ENCODE results near the gene OR5C1.

OR5C1 gene

GRCh38 chr9:122788831-122789230, at the start of gene OR5C1:
Gene OR5C1 (plus strand): TSS chr9:122788933. CDS start chr9:122788933, 0 bp downstream.
- no peak for DNase-seq (ENCODE audit: low read depth)
- no peak within 1 kb of the TSS for H3K4me3 ChIP-seq (ENCODE audit: low read length)
- no peak for TF ChIP-seq CTCF (IDR thresholded peaks at IDR 0.05; ENCODE audit: insufficient read depth, low read depth, low read length, missing control alignments)

DNA sequence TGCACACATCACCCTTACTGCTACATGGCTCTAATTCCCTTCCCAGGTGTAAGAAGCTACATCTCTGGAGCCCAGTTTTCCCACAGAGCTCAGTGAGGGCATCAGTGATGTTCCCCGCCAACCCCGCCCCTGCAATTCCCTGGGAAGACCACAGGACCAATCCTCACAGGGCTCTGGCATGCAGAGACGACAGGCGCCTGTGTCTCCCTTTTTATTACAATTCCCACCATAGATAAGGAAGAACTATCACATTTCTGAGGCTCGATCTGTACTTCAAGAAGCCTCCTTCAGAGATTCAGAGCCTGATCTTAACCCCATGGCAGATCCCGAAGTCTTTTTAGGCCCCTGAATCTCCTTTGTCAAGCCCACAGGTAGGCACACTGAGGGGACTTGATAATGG, 46.7 kb upstream of the OR5C1 start, which contains the start of gene OR1L6:
Gene OR1L6 (plus strand): TSS at position 301 of the 400 bp plus-strand sequence. CDS start 7,545 bp downstream, outside the sequence.
- no peak for TF ChIP-seq CTCF (IDR thresholded peaks at IDR 0.05; ENCODE audit: insufficient read depth, low read depth, low read length, missing control alignments)
- no peak for DNase-seq (ENCODE audit: low read depth)
- H3K4me3 ChIP-seq (ENCODE audit: low read length): no peak within 1 kb of the TSS

DNA sequence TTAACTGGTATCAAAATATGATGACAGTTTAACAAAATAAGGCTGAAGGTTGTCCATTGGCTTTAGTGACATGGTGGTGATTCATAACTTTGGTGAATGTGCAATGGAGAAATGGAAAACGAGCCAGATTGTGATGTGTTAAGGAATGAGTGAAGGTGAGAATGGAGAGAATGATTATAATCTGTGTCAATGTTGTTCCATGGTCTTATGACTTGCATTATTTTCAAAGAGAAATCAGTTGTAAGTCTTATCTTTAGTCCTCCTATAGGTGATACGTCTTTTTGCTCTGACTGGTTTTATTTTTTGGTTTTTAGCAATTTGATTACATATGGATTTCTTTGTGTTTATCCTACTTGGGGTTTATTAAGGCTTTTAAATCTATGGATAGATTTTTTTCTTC, 33.9 kb upstream of the OR5C1 start:
- no peak for TF ChIP-seq CTCF (IDR thresholded peaks at IDR 0.05; ENCODE audit: insufficient read depth, low read depth, low read length, missing control alignments)
- H3K4me3 ChIP-seq (ENCODE audit: low read length): no peak overlapping the region
- no peak for DNase-seq (ENCODE audit: low read depth)

DNA sequence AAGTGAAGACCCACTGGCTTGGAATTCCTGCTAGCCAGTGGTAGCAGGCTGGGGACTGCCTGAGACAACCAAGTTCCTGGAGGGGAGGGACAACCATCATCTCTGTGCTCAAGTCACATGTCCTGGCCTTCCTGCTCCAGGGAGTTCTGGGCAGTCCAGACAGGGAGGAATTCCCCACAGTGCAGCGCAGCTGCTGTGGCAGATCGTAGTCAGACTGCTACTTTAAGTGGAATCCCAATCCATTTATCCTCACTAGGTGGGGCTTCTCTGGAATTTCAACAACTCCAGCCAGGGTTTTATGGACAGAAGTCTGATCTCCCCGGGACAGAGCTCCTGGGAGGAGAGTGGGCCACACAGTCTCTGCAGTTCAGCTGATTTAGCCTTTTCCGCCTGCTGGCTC, 20.9 kb upstream of the OR5C1 start:
- no peak for DNase-seq (ENCODE audit: low read depth)
- no peak for TF ChIP-seq CTCF (IDR thresholded peaks at IDR 0.05; ENCODE audit: insufficient read depth, low read depth, low read length, missing control alignments)
- H3K4me3 ChIP-seq (ENCODE audit: low read length): no peak overlapping the region

DNA sequence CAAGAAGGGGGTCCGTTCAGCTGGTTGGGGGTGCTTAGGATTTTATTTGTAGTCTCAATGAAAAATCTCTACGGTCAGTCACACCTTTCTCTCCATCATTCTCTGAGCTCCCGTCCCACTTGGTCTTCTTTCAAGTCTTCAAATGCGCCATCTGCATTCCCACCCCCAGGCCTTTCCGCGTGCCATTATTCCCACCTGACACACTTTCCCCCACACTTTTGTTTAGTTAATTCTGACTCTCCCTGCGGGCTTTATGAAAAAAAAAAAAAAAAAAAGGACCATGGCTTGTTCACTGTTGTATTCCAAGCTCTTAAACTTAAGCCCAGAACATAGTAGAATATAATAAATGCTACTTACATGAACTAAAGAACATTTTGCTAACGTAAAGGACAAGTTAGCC, 11.7 kb upstream of the OR5C1 start:
- no peak for TF ChIP-seq CTCF (IDR thresholded peaks at IDR 0.05; ENCODE audit: insufficient read depth, low read depth, low read length, missing control alignments)
- no peak overlapping the region for H3K4me3 ChIP-seq (ENCODE audit: low read length)
- DNase-seq (ENCODE audit: low read depth): no peak

DNA sequence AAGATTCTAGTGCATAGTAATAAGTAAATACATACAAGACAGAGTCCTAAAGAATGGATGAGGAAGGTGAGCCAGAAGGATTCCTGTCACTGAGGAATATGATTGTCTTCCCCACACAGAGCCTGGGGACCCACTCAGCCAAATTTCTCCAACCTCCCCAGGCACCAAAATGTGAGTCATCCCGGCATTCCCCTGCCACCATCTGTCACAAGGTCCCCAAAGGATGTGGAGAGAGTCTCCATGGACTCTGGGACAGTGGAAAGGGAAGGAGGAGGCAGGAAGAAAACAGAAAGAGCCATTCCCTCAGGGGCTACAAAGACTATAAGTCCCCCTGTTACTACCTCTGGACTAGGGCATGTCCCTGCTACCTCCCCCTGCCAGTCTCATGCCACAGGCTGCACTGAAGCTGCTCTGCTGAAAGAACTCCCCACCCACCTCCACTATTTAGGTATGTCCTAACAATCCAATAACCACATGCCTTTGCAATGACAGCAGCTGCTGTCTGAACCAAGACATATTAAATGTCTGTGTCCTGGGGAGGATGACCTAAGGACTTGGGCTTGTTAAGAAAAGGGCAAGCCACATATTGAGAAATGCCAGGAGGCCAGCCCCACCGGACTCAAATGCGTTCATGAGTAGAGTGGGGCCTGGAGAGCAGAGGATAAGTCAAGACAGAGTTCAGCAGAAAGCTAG, 10.7 kb upstream of the OR5C1 start:
- peak; percentile 28 for DNase-seq (ENCODE audit: low read depth)
- H3K4me3 ChIP-seq (ENCODE audit: low read length): no peak overlapping the region
- TF ChIP-seq CTCF (IDR thresholded peaks at IDR 0.05; ENCODE audit: insufficient read depth, low read depth, low read length, missing control alignments): no peak

DNA sequence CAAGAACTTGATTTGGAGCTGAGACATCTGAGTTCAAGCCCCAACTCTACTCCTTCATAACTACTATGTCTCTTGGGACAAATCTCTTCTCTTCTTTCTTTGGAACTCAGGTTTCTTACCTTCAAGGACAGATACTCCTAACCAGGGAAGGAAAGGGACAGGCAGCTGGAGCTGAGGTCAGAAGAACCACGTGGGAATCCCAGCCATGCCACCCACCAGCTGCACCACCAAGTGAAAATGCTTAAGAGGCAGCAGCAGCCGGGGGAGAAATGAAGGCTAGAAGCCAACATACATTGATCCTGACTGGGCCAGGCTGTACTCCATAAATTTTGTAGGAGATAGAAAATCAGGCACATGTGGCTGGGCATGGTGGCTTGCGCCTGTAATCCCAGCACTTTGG, 9.6 kb upstream of the OR5C1 start:
- no peak for TF ChIP-seq CTCF (IDR thresholded peaks at IDR 0.05; ENCODE audit: insufficient read depth, low read depth, low read length, missing control alignments)
- no peak for DNase-seq (ENCODE audit: low read depth)
- no peak overlapping the region for H3K4me3 ChIP-seq (ENCODE audit: low read length)

Measured in epithelial cell of esophagus (primary cell).